ENCODE results near the gene ZNF777.

Gene ZNF777

DNA sequence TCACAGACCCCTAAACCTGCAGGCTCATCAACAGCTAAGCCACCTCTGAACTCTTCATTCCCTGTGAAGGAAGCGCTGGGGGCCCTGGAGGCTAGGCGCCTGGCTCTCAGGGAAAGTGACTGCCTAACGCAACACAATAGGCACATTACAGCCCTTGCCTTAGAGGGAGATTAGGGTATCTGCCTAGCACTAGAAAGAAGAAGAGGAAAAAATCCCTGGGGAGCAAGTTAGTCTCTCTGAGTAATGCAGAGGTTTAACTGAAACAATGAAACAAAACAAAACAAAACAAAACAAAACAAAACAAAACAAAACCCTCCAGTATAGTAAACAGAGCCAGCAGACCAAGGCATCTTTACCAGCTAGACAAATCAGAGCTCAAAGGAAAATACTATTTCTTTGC, 2.6 kb downstream of the ZNF777 start:
- TF ChIP-seq, protein P1, sequence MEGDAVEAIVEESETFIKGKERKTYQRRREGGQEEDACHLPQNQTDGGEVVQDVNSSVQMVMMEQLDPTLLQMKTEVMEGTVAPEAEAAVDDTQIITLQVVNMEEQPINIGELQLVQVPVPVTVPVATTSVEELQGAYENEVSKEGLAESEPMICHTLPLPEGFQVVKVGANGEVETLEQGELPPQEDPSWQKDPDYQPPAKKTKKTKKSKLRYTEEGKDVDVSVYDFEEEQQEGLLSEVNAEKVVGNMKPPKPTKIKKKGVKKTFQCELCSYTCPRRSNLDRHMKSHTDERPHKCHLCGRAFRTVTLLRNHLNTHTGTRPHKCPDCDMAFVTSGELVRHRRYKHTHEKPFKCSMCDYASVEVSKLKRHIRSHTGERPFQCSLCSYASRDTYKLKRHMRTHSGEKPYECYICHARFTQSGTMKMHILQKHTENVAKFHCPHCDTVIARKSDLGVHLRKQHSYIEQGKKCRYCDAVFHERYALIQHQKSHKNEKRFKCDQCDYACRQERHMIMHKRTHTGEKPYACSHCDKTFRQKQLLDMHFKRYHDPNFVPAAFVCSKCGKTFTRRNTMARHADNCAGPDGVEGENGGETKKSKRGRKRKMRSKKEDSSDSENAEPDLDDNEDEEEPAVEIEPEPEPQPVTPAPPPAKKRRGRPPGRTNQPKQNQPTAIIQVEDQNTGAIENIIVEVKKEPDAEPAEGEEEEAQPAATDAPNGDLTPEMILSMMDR (IDR thresholded peaks at IDR 0.05): no peak
- TF ChIP-seq ZFX (IDR thresholded peaks at IDR 0.05; ENCODE audit: borderline replicate concordance): no peak
- no peak overlapping the region for H3K27ac ChIP-seq

DNA sequence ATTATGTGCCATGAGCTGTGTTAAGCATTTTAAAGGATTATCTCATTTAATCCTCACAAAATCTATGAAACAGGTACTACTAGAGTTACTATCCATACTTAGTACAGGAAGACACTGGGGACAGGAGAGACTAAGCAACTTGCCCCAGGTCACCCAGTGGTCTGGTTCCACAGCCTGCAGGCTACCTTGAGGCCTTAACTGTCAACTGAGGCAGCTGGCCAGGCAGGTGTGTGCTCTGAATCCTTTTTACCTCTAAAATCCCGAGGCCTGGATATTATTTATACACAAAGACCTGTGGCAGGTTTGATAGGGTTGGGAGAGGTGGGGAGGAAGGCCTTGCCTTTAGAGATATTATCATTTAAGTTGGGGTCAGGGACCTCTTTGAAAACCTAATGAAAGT, 3.1 kb downstream of the ZNF777 start:
- TF ChIP-seq, protein P1 (IDR thresholded peaks at IDR 0.05): no peak
- no peak for TF ChIP-seq ZFX (IDR thresholded peaks at IDR 0.05; ENCODE audit: borderline replicate concordance)
- no peak overlapping the region for H3K27ac ChIP-seq

DNA sequence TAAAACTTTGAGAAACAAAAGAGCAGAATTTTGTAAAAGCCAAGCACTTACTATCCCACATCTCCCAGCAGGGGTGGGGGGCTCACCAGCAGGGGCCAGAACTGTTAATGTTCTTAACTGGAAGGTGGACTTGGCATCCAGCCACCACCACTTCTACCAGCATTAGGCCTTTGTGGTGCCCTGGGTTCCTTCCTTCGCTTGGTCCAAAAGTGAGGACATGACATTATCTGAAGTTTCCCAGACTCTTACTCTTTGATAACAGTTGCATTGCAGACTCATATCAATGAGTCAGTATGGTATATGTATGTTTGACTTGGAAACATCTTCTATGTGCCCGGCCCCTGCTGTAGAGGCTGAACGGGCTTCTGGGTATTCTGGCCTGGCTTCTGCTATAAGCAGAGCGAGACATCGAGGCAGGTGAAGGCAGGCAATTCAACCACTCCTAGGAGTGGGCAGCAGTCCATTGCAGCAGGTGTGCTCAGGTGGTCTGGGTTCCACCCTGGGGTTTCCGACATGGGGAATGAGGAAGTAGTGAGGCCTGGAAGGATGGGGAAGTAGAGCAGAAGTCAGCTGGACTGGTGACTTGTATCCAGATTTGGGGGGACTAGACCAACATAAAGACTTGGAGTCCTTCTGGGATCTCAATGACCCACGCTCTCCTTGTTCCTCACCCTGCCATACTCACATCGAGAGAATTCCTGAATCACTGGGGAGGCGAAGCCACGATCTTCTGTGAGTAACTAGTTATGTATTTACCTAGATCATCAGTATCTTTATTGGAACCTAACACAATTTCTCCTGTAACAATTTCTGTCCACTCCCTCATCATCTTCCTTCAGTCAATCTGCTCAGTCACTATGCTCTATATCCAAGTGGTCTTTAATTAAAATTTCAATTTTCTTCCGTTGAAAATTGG, 4.1 kb downstream of the ZNF777 start:
- no peak overlapping the region for H3K27ac ChIP-seq
- TF ChIP-seq ZFX (IDR thresholded peaks at IDR 0.05; ENCODE audit: borderline replicate concordance): no peak
- TF ChIP-seq, protein P1 (IDR thresholded peaks at IDR 0.05): no peak

DNA sequence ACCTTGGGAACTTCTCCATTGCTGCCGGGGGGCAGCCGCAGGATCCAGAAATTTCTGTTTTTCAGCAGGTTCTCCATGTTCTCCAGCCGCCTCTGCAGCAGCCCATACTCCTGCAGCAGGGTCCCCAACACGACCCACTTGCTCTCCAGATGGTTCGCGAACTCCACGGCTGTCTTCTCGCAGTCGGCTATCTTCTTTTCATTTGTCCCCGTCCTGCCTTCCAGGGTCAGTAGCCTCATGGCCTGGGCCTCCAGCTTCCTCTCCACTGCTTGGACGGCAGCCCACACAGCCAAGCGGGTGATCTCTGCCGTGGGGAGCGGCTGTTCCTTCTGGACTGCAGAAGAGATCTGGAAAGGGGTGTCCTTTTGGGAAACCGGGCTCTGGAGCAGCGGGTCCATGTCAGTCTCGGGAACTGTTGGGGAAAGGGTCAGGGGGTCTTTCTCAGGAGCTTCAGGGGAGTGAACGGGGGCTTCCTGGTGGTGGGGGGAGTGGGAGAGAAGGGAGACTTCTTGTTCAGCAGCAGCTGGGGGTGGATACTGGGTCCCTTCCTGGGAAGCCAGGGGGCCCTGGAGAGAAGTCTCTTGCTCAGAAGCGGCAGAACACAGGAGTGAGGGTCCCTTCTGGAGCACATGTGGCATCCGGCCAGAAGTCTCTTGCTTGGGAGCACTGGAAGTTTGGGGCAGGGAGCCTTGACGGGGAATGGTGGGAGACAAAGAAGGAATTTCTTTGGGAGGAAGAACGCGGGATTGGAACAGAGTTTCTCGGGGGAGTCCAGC, 5.5 kb downstream of the ZNF777 start:
- no peak for TF ChIP-seq ZFX (IDR thresholded peaks at IDR 0.05; ENCODE audit: borderline replicate concordance)
- TF ChIP-seq, protein P1 (IDR thresholded peaks at IDR 0.05): no peak
- H3K27ac ChIP-seq: no peak overlapping the region

DNA sequence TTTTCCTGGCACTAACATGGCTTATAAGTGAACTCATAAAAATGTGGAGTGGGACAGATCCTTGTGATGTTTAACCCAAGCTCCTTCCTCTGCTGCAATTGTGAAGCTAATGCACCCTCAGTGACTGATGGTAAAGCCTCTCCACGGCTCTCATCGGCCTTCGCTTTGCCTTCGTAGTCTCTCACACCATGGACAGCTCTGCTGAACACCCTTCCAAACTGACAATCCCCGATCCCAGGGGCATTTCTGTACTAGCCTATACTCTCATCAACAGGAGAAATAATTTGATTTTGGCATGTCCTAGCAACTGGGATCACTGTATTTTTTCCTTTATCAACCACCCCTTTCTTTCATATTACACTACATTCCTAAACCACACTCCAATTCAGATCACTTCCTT, 6.1 kb downstream of the ZNF777 start:
- TF ChIP-seq ZFX (IDR thresholded peaks at IDR 0.05; ENCODE audit: borderline replicate concordance): no peak
- TF ChIP-seq, protein P1 (IDR thresholded peaks at IDR 0.05): no peak
- H3K27ac ChIP-seq: no peak overlapping the region

DNA sequence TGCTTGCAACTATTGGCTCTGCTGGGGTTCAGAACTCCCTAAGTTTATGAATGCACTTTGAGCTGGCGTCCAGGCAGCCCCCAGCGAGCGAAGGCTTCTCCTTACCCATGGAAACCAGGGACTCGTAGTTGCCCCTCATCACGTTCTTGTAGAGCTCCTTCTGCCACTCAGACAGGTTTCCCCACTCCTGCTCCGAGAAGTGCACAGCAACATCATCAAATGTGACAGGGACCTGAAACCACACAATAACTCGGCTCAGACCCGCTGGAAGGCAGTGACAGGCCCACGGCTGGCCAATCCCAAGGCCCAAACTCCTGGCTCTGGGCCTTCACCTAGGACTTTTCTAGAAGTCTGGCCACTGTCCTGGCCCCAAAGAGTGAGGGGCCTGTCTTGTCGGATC, 6.9 kb downstream of the ZNF777 start:
- no peak for TF ChIP-seq ZFX (IDR thresholded peaks at IDR 0.05; ENCODE audit: borderline replicate concordance)
- TF ChIP-seq, protein P1 (IDR thresholded peaks at IDR 0.05): no peak

DNA sequence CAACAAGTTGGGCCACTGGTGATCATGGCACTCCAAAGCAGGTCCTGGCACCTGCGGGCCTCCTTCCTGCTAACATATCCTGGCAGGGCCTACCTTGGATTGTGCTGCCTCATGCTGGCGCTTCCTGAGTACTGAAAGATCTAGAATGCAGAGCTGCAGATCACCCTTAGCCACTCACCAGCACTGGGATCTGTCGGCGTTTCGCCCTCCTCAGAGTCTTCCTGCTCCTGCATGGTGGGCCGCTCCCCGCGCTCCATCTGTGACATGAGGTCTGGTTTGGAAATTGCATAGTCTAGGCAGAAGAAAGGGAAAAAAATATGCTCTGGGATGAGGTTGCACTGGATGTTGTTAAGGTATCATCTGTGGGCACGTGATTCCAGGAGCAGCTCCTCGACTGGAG, 10.0 kb downstream of the ZNF777 start:
- no peak overlapping the region for H3K27ac ChIP-seq
- no peak for TF ChIP-seq ZFX (IDR thresholded peaks at IDR 0.05; ENCODE audit: borderline replicate concordance)
- TF ChIP-seq, protein P1 (IDR thresholded peaks at IDR 0.05): 0 out of 2 replicates have a peak, but pooled peaks have one; percentile 4

More for the DNA sequence above, 6.9 kb downstream of the ZNF777 start:
- no peak overlapping the region for H3K27ac ChIP-seq

Measured in 22Rv1 (cell line).